ENCODE measurements around the gene SMCO1. TPM values are rescaled to one million over a fixed set of nuclear protein-coding genes. Genes with fewer than 3 reads are reported as not detected.
"Not testable (repeated sequence)": the region's sequence is repeated elsewhere in the genome, so short reads cannot be mapped to it uniquely, and the experiment has no call there.

Gene SMCO1
- total and polyA plus RNA-seq, 11 donors = 2.6 to 130 (median 50.0) TPM

DNA sequence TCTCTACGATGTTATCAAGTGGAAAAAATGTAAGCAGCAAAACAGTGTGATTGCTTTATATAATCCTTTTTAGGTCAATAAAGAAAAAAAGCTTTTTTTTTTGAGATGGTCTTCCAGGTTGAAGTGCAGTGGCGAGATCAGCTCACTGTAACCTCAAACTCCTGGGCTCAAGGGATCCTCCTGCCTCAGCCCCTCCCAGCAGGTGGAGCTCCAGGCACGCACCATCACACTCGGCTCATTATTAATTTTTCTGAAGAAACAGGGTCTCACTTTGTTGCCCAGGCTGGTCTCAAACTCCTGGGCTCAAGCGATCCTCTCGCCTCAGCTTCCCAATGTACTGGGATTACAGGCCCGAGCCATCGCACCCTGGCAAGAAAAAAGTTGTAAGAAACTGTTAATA lies 28.9 kb downstream of the SMCO1 start:
- no peak for DNase-seq
- 78 to 85% (median 82%) methylated on average over 8 of the region's 8 CpGs for WGBS, 4 donors
- H3K27ac ChIP-seq = no peak overlapping the region
- no peaks in the 10 kb centered on the region for H3K9me3 ChIP-seq
- H3K4me3 ChIP-seq = no peak overlapping the region
- intact Hi-C loops (cut with DNase I) = loop anchor here in 2 of 10 donors (2.0 to 5.0 kb wide), 2 partner anchors 33 to 36 kb away; no protein-coding TSS in a partner anchor
- H3K4me1 ChIP-seq = peaks cover 0 to 8% (median 0%) of the 10 kb centered on the region in 12 donors
- no peaks in the 10 kb centered on the region for H3K27me3 ChIP-seq
- H3K36me3 ChIP-seq = peaks cover 0 to 74% (median 68%) of the 10 kb centered on the region in 9 donors
- TF ChIP-seq POLR2A (IDR thresholded peaks at IDR 0.05) = no peak
- TF ChIP-seq, protein P1, sequence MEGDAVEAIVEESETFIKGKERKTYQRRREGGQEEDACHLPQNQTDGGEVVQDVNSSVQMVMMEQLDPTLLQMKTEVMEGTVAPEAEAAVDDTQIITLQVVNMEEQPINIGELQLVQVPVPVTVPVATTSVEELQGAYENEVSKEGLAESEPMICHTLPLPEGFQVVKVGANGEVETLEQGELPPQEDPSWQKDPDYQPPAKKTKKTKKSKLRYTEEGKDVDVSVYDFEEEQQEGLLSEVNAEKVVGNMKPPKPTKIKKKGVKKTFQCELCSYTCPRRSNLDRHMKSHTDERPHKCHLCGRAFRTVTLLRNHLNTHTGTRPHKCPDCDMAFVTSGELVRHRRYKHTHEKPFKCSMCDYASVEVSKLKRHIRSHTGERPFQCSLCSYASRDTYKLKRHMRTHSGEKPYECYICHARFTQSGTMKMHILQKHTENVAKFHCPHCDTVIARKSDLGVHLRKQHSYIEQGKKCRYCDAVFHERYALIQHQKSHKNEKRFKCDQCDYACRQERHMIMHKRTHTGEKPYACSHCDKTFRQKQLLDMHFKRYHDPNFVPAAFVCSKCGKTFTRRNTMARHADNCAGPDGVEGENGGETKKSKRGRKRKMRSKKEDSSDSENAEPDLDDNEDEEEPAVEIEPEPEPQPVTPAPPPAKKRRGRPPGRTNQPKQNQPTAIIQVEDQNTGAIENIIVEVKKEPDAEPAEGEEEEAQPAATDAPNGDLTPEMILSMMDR (IDR thresholded peaks at IDR 0.05) = peak; percentile 13 to 52 (median 40)
- no peak for ATAC-seq

DNA sequence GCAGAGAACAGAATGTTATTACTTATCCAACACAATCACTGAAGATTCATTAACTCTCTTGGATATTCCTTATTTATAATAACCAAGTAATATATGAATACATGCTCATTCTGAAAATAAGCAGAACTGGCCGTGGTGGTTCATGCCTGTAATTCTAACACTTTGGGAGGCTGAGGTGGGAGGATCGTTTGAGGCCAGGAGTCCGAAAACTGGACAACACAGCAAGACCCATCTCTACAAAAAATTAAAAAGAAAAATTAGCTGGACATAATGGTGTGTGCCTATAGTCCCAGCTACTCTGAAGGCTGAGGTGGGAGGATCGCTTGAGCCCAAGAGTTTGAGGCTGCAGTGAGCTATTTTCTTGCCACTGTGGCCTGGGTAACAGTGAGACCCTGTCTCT lies 37.5 kb downstream of the SMCO1 start:
- peaks cover 0 to 98% (median 93%) of the 10 kb centered on the region in 9 donors for H3K36me3 ChIP-seq
- DNase-seq = no peak
- H3K27me3 ChIP-seq = no peaks in the 10 kb centered on the region
- no peaks in the 10 kb centered on the region for H3K9me3 ChIP-seq
- TF ChIP-seq, protein P1 (IDR thresholded peaks at IDR 0.05) = no peak
- no peak for TF ChIP-seq POLR2A (IDR thresholded peaks at IDR 0.05)
- H3K4me3 ChIP-seq = no peak overlapping the region
- no peaks in the 10 kb centered on the region for H3K4me1 ChIP-seq
- WGBS, 4 donors = 96 to 98% (median 97%) methylated on average over 4 of the region's 4 CpGs
- no peak overlapping the region for H3K27ac ChIP-seq
- intact Hi-C loops (cut with DNase I) = no loop called here
- ATAC-seq = no peak

DNA sequence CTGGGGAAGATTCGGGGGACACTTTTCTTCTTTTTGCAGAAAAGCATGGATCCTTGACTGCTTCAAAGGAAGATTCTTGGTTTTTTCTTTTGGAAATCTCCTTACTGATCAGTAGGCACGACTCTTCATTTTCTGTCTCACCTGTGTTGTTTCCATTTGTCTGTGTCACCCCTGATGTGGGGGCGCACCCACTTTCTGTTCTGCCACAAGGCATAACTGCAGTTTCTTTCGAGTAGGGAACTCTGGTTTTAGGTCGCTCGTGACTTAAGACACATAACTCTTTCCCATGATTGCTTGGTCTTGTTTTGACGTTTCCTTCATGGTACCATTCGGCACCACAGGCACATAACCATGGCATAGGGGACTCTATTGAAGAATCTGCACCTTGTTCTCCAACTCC lies 42.9 kb downstream of the SMCO1 start:
- H3K9me3 ChIP-seq = no peaks in the 10 kb centered on the region
- peaks cover 0 to 4% (median 0%) of the 10 kb centered on the region in 12 donors for H3K4me1 ChIP-seq
- no peak overlapping the region for H3K27ac ChIP-seq
- no peak for DNase-seq
- H3K36me3 ChIP-seq = peaks cover 2 to 92% (median 65%) of the 10 kb centered on the region in 9 donors
- H3K27me3 ChIP-seq = no peaks in the 10 kb centered on the region
- intact Hi-C loops (cut with DNase I) = no loop called here
- no peak for ATAC-seq
- no peak for TF ChIP-seq POLR2A (IDR thresholded peaks at IDR 0.05)
- TF ChIP-seq, protein P1 (IDR thresholded peaks at IDR 0.05) = no peak
- H3K4me3 ChIP-seq = no peak overlapping the region
- 92 to 94% (median 94%) methylated on average over 8 of the region's 8 CpGs for WGBS, 4 donors

- peaks cover 0 to 4% (median 0%) of the 10 kb centered on the region in 12 donors for H3K4me1 ChIP-seq
- TF ChIP-seq, protein P1 (IDR thresholded peaks at IDR 0.05) = no peak
- no peak for TF ChIP-seq POLR2A (IDR thresholded peaks at IDR 0.05)
- no peak overlapping the region for H3K27ac ChIP-seq
- H3K27me3 ChIP-seq = no peaks in the 10 kb centered on the region
- H3K9me3 ChIP-seq = no peaks in the 10 kb centered on the region
- no peak for ATAC-seq
- 80 to 87% (median 83%) methylated on average over 2 of the region's 2 CpGs for WGBS, 4 donors
- no peak for DNase-seq
- intact Hi-C loops (cut with DNase I) = no loop called here
- H3K4me3 ChIP-seq = no peak overlapping the region
- H3K36me3 ChIP-seq = peaks cover 2 to 87% (median 58%) of the 10 kb centered on the region in 9 donors
Observed at GRCh38 chr3:196471551-196471950, 43.6 kb downstream of the SMCO1 start.

- intact Hi-C loops (cut with DNase I); H3K27ac ChIP-seq; H3K9me3 ChIP-seq; H3K4me3 ChIP-seq; DNase-seq; H3K4me1 ChIP-seq; ATAC-seq; H3K27me3 ChIP-seq: not testable (repeated sequence)
- peaks cover 2 to 75% (median 49%) of the 10 kb centered on the region in 9 donors for H3K36me3 ChIP-seq
- WGBS, 4 donors = 89 to 92% (median 91%) methylated on average over 3 of the region's 3 CpGs
Observed at GRCh38 chr3:196470182-196470581, 45.0 kb downstream of the SMCO1 start.
